NCI-H774 (cell line): ENCODE results near the gene IL9.

Experiments
- DNase-seq: peaks from one replicate; lab custom pipeline; 2025; lab: John Stamatoyannopoulos, UW

Gene IL9

GRCh38 chr5:135891268-135891667 lies 4.4 kb downstream of the IL9 start:
- DNase-seq, result no peak

GRCh38 chr5:135890867-135891266 lies 4.8 kb downstream of the IL9 start:
- DNase-seq, result no peak

GRCh38 chr5:135890296-135890695 lies 5.3 kb downstream of the IL9 start:
- no peak for DNase-seq

DNA sequence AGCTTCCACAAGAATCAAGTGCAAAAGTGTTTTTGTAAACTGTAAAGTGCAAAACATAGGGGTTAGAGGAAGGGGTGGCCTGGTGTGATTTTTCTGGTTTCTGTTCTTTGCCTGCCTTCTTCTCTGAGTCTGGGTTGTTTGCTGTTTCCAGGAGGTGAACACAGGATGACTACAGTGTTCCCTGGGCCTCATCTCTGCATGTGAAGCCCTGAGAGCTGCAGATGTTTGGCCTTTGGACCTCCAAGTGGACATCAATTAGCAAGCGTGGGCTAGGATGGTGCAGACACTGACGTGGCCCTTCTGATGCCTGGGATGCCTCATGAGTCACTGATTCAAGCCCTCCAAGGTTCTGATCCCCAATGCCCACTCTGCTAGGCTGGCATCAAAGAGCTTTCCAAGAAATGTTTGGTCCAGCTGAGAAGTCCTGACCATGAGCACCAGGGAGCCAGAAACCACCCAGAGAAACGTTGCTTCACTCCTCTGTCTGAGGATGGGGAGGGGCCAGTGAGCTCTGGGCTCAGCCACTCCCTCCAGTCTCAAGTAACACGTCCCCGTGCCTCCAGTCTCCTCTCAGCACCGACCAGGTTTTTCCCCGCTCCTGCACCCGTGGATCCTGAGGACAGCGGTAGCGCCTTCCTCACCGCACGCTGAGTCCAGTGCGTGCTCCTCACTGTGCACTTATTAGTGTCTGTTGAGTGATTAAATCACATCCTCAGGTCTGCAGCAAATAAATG lies 7.6 kb downstream of the IL9 start:
- DNase-seq, result no peak

- peak; percentile 58 for DNase-seq
Observed at GRCh38 chr5:135887447-135887864, 8.2 kb downstream of the IL9 start.

GRCh38 chr5:135886136-135886535 lies 9.5 kb downstream of the IL9 start:
- DNase-seq, result no peak

GRCh38 chr5:135885031-135885430 lies 10.6 kb downstream of the IL9 start:
- DNase-seq, result no peak

GRCh38 chr5:135883441-135883840 lies 12.2 kb downstream of the IL9 start:
- no peak for DNase-seq

DNA sequence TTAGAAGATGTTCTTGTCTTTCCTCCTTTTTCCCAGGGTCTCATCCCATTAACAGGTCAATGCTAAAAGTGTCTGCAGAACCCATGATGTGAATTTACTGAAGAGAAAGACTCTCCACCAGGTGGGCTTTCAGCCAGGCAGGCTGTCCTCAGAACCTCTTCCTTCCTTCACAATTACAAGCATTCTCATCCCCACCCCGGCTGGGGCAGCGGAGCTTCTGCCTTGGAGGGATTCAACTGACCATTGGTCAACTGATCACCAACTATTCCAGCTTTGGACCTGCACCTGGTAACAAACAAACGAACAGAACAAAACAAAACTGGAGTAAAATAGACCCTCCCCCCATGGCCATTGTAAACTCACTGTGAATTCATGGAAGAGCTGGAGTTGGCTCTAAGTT lies 12.6 kb downstream of the IL9 start:
- DNase-seq, result no peak

DNA sequence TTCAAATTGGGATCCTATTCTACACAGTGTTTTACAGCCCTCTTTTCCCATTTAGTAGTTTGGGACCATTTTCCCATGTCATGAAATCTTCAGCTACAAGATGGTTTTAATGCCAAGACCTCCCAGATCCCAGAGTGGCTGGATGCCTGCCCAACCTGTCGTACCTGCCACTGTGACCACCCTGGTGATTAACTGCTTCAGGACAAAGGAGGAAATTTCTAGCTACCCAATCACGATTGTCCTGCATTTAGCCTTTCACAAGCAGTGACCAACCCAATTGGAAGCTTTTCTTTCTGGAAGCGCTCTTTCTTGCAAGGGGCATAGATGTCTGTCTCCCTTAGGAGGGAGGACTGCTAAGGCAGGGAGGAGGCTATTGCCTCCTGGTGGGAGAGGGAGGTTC lies 13.8 kb downstream of the IL9 start:
- no peak for DNase-seq

DNA sequence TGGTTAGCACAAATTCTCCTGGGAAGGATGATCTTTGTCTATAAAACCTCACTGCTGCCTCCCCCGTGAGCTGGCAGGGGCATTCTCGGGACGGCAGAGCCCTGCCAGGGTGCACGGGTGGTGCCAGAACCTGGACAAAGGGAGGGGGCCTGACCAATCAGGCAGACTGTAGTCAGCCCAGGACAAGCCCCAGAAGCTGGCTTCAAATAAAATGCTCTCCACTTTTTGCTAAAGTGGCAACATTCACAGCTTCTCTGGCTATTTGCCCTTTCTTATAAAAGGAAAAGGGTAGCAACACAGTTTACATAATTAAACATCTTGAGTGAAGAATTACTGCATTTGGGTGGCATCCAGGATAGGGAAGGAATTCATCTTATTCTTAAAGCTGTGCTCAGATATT lies 14.4 kb downstream of the IL9 start:
- DNase-seq, result no peak

- no peak for DNase-seq
Observed at GRCh38 chr5:135880801-135881200, 14.8 kb downstream of the IL9 start.

GRCh38 chr5:135880278-135880677 lies 15.4 kb downstream of the IL9 start:
- DNase-seq, result no peak

- DNase-seq, result no peak
Observed at GRCh38 chr5:135879591-135879990, 16.1 kb downstream of the IL9 start.

DNA sequence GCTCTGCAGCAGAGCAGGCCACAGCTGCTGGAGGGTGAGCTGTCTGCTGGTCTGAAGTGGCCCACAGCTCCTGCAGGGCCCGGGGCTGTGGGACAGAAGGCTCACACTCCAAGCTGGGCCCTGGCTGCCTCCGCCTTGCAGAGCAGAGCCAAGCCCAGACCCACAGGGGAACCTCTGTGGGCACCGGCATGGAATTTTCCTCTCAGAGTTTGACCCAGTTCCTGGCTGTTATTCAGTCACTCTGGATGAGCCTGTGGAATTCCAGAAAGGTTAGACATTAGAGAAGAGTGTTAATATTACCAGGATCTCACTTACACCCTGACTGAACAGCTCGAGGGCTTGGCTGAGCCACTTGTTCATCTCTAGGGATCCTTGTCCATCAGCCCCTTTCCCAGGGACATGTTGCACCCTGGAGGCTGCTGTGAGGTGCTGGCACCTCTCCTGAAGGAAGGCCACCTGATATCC lies 17.5 kb downstream of the IL9 start:
- no peak for DNase-seq

GRCh38 chr5:135877570-135878155 lies 18.0 kb downstream of the IL9 start:
- no peak for DNase-seq

DNA sequence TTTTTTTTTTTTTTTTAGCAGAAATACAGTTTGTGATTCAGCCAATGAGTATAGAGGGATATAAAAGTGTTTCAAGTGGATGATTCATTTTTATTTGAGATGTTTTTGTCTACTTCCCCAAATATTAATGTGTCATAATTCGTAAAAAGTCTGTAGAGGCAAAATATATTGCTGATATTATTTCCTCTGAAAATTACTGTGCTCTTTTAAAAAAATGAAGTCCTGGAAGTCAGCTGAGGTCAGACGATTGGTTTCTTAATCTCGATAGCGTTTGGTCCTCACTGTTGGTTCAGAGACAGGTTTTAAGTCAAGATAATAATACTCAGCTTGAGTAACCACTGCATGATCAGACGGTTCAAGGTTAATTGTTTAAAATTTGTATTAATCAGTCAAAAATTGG lies 19.5 kb downstream of the IL9 start:
- no peak for DNase-seq

GRCh38 chr5:135875567-135875966 lies 20.1 kb downstream of the IL9 start:
- no peak for DNase-seq

DNA sequence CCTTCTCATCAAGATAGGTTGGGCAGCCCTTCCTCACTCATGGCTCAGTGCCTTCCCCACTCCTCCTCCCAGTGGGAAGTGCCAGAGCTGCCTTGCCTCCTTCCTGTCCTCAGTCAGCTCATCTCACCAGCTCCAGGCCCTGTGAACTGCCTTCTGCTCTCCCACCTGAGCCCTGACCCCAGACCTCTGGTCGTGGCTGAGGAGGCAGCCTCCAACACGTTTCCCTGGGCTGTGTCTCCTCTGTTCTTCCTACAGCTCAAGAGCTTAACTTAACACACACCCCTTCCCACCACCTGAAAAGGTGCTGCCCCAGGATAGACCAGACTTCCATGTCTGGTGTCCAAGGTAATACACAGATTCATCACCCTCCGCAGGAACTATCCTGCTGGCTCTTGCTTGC lies 21.2 kb downstream of the IL9 start:
- no peak for DNase-seq

- DNase-seq, result no peak
Observed at GRCh38 chr5:135873831-135874230, 21.8 kb downstream of the IL9 start.

DNA sequence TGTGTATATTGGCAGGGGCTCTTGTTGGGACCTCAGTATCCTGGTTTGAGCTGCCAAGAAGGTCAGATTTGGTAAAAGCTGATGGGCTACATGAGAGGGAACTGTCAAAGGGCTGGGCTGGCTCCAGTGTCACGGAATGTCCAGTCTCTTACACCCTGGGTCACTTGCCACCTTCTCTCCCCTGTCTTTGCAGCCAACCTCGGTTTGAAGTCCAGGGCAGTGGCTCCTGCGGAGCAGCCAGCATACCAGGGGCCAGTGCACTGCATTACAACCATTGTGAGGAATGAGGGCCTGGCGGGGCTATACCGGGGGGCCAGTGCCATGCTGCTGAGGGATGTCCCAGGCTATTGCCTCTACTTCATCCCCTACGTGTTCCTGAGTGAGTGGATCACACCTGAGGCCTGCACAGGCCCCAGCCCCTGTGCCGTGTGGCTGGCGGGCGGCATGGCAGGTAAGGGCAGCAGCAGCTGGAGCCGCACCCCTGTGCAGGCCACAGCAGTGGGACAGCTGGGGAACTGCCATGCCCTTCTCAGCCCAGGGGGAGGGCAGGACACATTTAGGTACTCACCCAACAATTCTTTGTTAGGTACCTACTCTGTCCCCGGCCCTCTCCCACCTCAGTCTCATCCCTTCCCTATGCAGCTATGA lies 24.2 kb downstream of the IL9 start:
- no peak for DNase-seq

GRCh38 chr5:135869935-135870334 lies 25.7 kb downstream of the IL9 start:
- DNase-seq, result no peak

- no peak for DNase-seq
Observed at GRCh38 chr5:135869276-135869675, 26.4 kb downstream of the IL9 start.
